Keratinocyte (primary cell): ENCODE results near the gene PRKN. TPM values are rescaled to one million over a fixed set of nuclear protein-coding genes. Genes with fewer than 3 reads are reported as not detected.

Source experiments
- DNase-seq: peaks from one replicate; pipeline ENCODE4 v3.0.0-alpha.2; 2011; ENCODE audit warnings: low read depth, missing footprints, low spot score
- FAIRE-seq: peaks from 2 replicates; lab custom pipeline; 2011; peaks lifted over from hg19 to GRCh38; lab: Jason Lieb, UNC
- H2AFZ ChIP-seq: 2 replicates; pipeline ENCODE4 v1.6.0; 2012; ENCODE audit warnings: low read length, control low read depth, inconsistent platforms; ENCODE audit not compliant: control insufficient read depth
- H3K27ac ChIP-seq: 2 replicates; pipeline ENCODE4 v1.5.1; 2011; ENCODE audit warnings: low read length; ENCODE audit not compliant: control insufficient read depth, insufficient read depth
- H3K27me3 ChIP-seq: 3 replicates; pipeline ENCODE4 v1.6.0; 2011; ENCODE audit warnings: low read length; ENCODE audit not compliant: control insufficient read depth, insufficient read depth; ENCODE audit errors: extremely low read depth
- H3K36me3 ChIP-seq, 2 experiments: 2 replicates in 1 of 2; 3 replicates in 1 of 2; pipeline ENCODE4 v1.5.1; 2011; ENCODE audit warnings: low read length in 2 of 2, mild to moderate bottlenecking in 1 of 2; ENCODE audit not compliant: control insufficient read depth in 2 of 2, insufficient read depth in 2 of 2; ENCODE audit errors: extremely low read depth in 1 of 2
- H3K4me1 ChIP-seq: 3 replicates; pipeline ENCODE4 v1.5.1; 2011; ENCODE audit warnings: low read length; ENCODE audit not compliant: control insufficient read depth, insufficient read depth; ENCODE audit errors: extremely low read depth
- H3K4me2 ChIP-seq: 3 replicates; pipeline ENCODE4 v1.6.0; 2011; ENCODE audit warnings: low read depth, low read length; ENCODE audit not compliant: control insufficient read depth, insufficient read depth; ENCODE audit errors: extremely low read depth
- H3K4me3 ChIP-seq, 3 experiments: fragments of 200-600 bp in 1 of 3; sonication (generic) in 1 of 3; 2 replicates in 2 of 3; 3 replicates in 1 of 3; pipeline ENCODE4 v1.5.1; 2011 to 2016; ENCODE audit warnings: low read length in 3 of 3, mild to moderate bottlenecking in 3 of 3, control low read depth in 2 of 3, inconsistent platforms in 1 of 3, low read depth in 1 of 3, mixed read lengths in 1 of 3, mixed run types in 1 of 3, moderate library complexity in 1 of 3; ENCODE audit not compliant: control insufficient read depth in 2 of 3, insufficient read depth in 2 of 3; ENCODE audit errors: extremely low read depth in 1 of 3
- H3K79me2 ChIP-seq: 2 replicates; pipeline ENCODE4 v1.6.0; 2012; ENCODE audit warnings: low read length; ENCODE audit not compliant: control insufficient read depth, insufficient read depth
- H3K9ac ChIP-seq: 3 replicates; pipeline ENCODE4 v1.6.0; 2011; ENCODE audit warnings: low read length; ENCODE audit not compliant: control insufficient read depth, insufficient read depth; ENCODE audit errors: extremely low read depth
- H3K9me1 ChIP-seq: 3 replicates; pipeline ENCODE4 v1.6.0; 2011; ENCODE audit warnings: low read length; ENCODE audit not compliant: control insufficient read depth, insufficient read depth; ENCODE audit errors: extremely low read depth
- H3K9me3 ChIP-seq: 2 replicates; pipeline ENCODE4 v1.5.1; 2012; ENCODE audit warnings: low read depth, low read length; ENCODE audit not compliant: control insufficient read depth
- H4K20me1 ChIP-seq: 3 replicates; pipeline ENCODE4 v1.6.0; 2011; ENCODE audit warnings: low read length; ENCODE audit not compliant: control insufficient read depth, insufficient read depth; ENCODE audit errors: extremely low read depth
- CTCF ChIP-seq, 3 experiments: IDR thresholded peaks in 1 of 3; conservative IDR thresholded peaks in 1 of 3; optimal IDR thresholded peaks in 1 of 3; 2 replicates in 2 of 3; 3 replicates in 1 of 3; pipeline versions ENCODE3 to v1.5.1; 2011; ENCODE audit warnings: low read length in 3 of 3, mild to moderate bottlenecking in 3 of 3, moderate library complexity in 2 of 3, control low read depth in 1 of 3, inconsistent platforms in 1 of 3; ENCODE audit not compliant: insufficient read depth in 2 of 3; ENCODE audit errors: extremely low read depth in 1 of 3
- EZH2 ChIP-seq: IDR thresholded peaks from one replicate; pipeline ENCODE4 v1.6.1; 2012; ENCODE audit warnings: inconsistent platforms, mild to moderate bottlenecking, low read length, moderate library complexity
- dilution Hi-C: fragments of 300-500 bp; cut with MboI; formaldehyde crosslinking; loops from one replicate; pipeline ENCODE4 v1.7.0; 2020; ENCODE audit warnings: low sequenced_read_pairs; ENCODE audit not compliant: extremely low pct_ligation_motif_present
- polyA plus RNA-seq, 5 experiments: library from polyadenylated mRNA; depleted of rRNA in 3 of 5; stranded (reverse) in 3 of 5; stranded (forward) in 1 of 5; unstranded in 1 of 5; fragments of >200 nt; gene quantifications; 1 replicate in 1 of 5; 2 replicates in 3 of 5; 3 replicates in 1 of 5; pipeline versions ENCODE4 v1.2.1 to v1.2.3, GENCODE V29; 2011 to 2012; ENCODE audit warnings: missing spikeins in 2 of 5, low read depth in 1 of 5, low replicate concordance in 1 of 5

Gene PRKN
- polyA plus RNA-seq, 1 donor (not counting 4 experiments of a cell fraction or from before 2014, with no cell fraction given) = 0.67 TPM

- H3K27ac ChIP-seq = no peak overlapping the region
Measured at GRCh38 chr6:162704001-162704400, 23.6 kb downstream of the PRKN start.

GRCh38 chr6:162702446-162702845 lies 25.1 kb downstream of the PRKN start:
- no peaks in the 10 kb centered on the region for H3K27me3 ChIP-seq

More at GRCh38 chr6:162704001-162704400, 23.6 kb downstream of the PRKN start:
- FAIRE-seq (no peak), DNase-seq (no peak)
- no peaks in the 10 kb centered on the region for H3K4me1 ChIP-seq
- H3K27me3 ChIP-seq = no peaks in the 10 kb centered on the region
- no peaks in the 10 kb centered on the region for H3K9me3 ChIP-seq
- no peaks in the 10 kb centered on the region for H3K36me3 ChIP-seq
- no peak overlapping the region for H2AFZ ChIP-seq
- H3K4me2 ChIP-seq = no peak overlapping the region
- TF ChIP-seq CTCF (optimal IDR thresholded peaks at IDR 0.05 in 1 of 3, IDR thresholded peaks at IDR 0.05 in 1 of 3, conservative IDR thresholded peaks at IDR 0.05 in 1 of 3; ENCODE audit: extremely low read depth in 1 of 3, insufficient read depth in 2 of 3, low read length in 3 of 3) = no peak
- TF ChIP-seq EZH2 = no peak
- H3K79me2 ChIP-seq = no peaks in the 10 kb centered on the region
- no peaks in the 10 kb centered on the region for H4K20me1 ChIP-seq
- dilution Hi-C loops = no loop called here
- H3K9ac ChIP-seq = no peak overlapping the region
- H3K9me1 ChIP-seq = no peaks in the 10 kb centered on the region
- H3K4me3 ChIP-seq = no peak overlapping the region

More at GRCh38 chr6:162702446-162702845, 25.1 kb downstream of the PRKN start:
- dilution Hi-C loops = no loop called here
- Histone ChIP-seq H3K4me1 (no peaks in the 10 kb centered on the region), H2AFZ (no peak overlapping the region), H4K20me1 (no peaks in the 10 kb centered on the region), H3K9me3 (no peaks in the 10 kb centered on the region), H3K27ac (no peak overlapping the region), H3K4me3 (no peak overlapping the region), H3K4me2 (no peak overlapping the region), H3K79me2 (no peaks in the 10 kb centered on the region), H3K9me1 (no peaks in the 10 kb centered on the region), H3K36me3 (no peaks in the 10 kb centered on the region), H3K9ac (no peak overlapping the region)
- DNase-seq (no peak), FAIRE-seq (no peak)
- no peak for TF ChIP-seq CTCF (optimal IDR thresholded peaks at IDR 0.05 in 1 of 3, IDR thresholded peaks at IDR 0.05 in 1 of 3, conservative IDR thresholded peaks at IDR 0.05 in 1 of 3; ENCODE audit: extremely low read depth in 1 of 3, insufficient read depth in 2 of 3, low read length in 3 of 3)
- TF ChIP-seq EZH2 = no peak
